Upper lobe of left lung (tissue), 6 donors: Measurements from ENCODE around the gene PPP3CA. TPM values are rescaled to one million over a fixed set of nuclear protein-coding genes. Genes with fewer than 3 reads are reported as not detected.

Source experiments
- ATAC-seq, 2 donors: fragments of 200-7000 bp; cut with Tn5 transposase; one replicate each; pipeline ENCODE4 v1.9.1; 2022; ENCODE audit warnings: mild to moderate bottlenecking in 2 of 2, moderate library complexity in 2 of 2; ENCODE audit not compliant: low FRiP score in 2 of 2
- DNase-seq, 2 donors: peaks; one replicate each; pipeline ENCODE4 v3.0.0-alpha.2; 2019 to 2020
- H3K27ac ChIP-seq, 4 donors: fragments of 200-600 bp; sonication (generic); one replicate each; pipeline ENCODE4 v1.5.1; 2016 to 2019
- H3K27me3 ChIP-seq, 4 donors: fragments of 200-600 bp; sonication (generic); one replicate each; pipeline ENCODE4 v1.5.1; 2017 to 2019
- H3K36me3 ChIP-seq, 4 donors: fragments of 200-600 bp; sonication (generic); one replicate each; pipeline ENCODE4 v1.5.1; 2016 to 2019
- H3K4me1 ChIP-seq, 4 donors: fragments of 200-600 bp; sonication (generic); one replicate each; pipeline ENCODE4 v1.5.1; 2018 to 2019
- H3K4me3 ChIP-seq, 4 donors: fragments of 200-600 bp; sonication (generic); one replicate each; pipeline ENCODE4 v1.5.1; 2017 to 2019; ENCODE audit warnings: mild to moderate bottlenecking in 2 of 4, moderate library complexity in 1 of 4
- H3K9me3 ChIP-seq, 4 donors: fragments of 200-600 bp; sonication (generic); one replicate each; pipeline ENCODE4 v1.5.1; 2018 to 2019
- CTCF ChIP-seq, 6 experiments: fragments of 450-650 bp in 4 of 6; fragments of 200-600 bp in 2 of 6; sonication (generic) in 2 of 6; IDR thresholded peaks; one replicate each; pipeline ENCODE4 v1.5.1; 2016 to 2019; ENCODE audit warnings: antibody characterized with exemption in 6 of 6
- EP300 ChIP-seq, 4 donors: sonication (generic); formaldehyde crosslinking; IDR thresholded peaks; one replicate each; pipeline ENCODE4 v1.5.1; 2017; ENCODE audit warnings: antibody characterized with exemption in 4 of 4, control low read depth in 2 of 4
- POLR2A ChIP-seq, 4 donors: fragments of 450-650 bp; IDR thresholded peaks; one replicate each; pipeline ENCODE4 v1.5.1; 2016 to 2017; ENCODE audit warnings: antibody characterized with exemption in 4 of 4, mild to moderate bottlenecking in 2 of 4
- POLR2AphosphoS5 ChIP-seq, 2 donors: sonication (generic); formaldehyde crosslinking; IDR thresholded peaks; one replicate each; pipeline ENCODE4 v1.5.1; 2017; ENCODE audit warnings: antibody characterized with exemption in 2 of 2
- WGBS, 2 donors: methylation state at CpG; one replicate each; pipeline ENCODE4 v1.1.5; 2017 to 2018; 5-methylcytosine and 5-hydroxymethylcytosine counted together
- total RNA-seq, 6 donors: library from RNA; depleted of rRNA in 4 of 6; stranded (reverse); fragments of >200 nt in 4 of 6; gene quantifications; one replicate each; pipeline versions ENCODE4 v1.1.0 to v1.2.1, GENCODE V29; 2016 to 2021
- donor health status: DM: no; HTN: no; CAD: no; lungs with moderate emphysema.
- donor health status: DM: no; HTN: yes; CAD: no; lungs with severe emphysema.

The PPP3CA gene
- total RNA-seq, 6 donors from 2014 or later: 28.3 to 62.0 (median 50.0) TPM

- 74 to 98% methylated on average over 2 of the region's 2 CpGs for WGBS, 2 donors
- TF ChIP-seq EP300 (IDR thresholded peaks at IDR 0.05) (no peak), CTCF (IDR thresholded peaks at IDR 0.05) (no peak)
- ATAC-seq (no peak), DNase-seq (no peak)
- Histone ChIP-seq H3K4me1 (peaks cover 0 to 4% (median 3%) of the 10 kb centered on the region in 4 donors), H3K27me3 (no peaks in the 10 kb centered on the region), H3K9me3 (no peaks in the 10 kb centered on the region), H3K36me3 (peaks cover 0 to 15% (median 0%) of the 10 kb centered on the region in 4 donors), H3K4me3 (no peak overlapping the region), H3K27ac (no peak overlapping the region)
Measured at GRCh38 chr4:101040776-101041175, 306.6 kb downstream of the PPP3CA start.

- ATAC-seq (no peak), DNase-seq (no peak)
- WGBS, 2 donors: 78 to 89% methylated on average over 5 of the region's 5 CpGs
- no peak for TF ChIP-seq POLR2AphosphoS5 (IDR thresholded peaks at IDR 0.05)
- no peak for TF ChIP-seq POLR2A (IDR thresholded peaks at IDR 0.05)
- TF ChIP-seq EP300 (IDR thresholded peaks at IDR 0.05): no peak
- TF ChIP-seq CTCF (IDR thresholded peaks at IDR 0.05): no peak
- H3K27me3 ChIP-seq: no peaks in the 10 kb centered on the region
- H3K4me1 ChIP-seq: peaks cover 0 to 4% (median 3%) of the 10 kb centered on the region in 4 donors
- H3K4me3 ChIP-seq: no peak overlapping the region
- H3K27ac ChIP-seq: no peak overlapping the region
- H3K9me3 ChIP-seq: no peaks in the 10 kb centered on the region
- peaks cover 0 to 8% (median 0%) of the 10 kb centered on the region in 4 donors for H3K36me3 ChIP-seq
Measured at GRCh38 chr4:101039367-101039766, 308.0 kb downstream of the PPP3CA start.

GRCh38 chr4:101037938-101038413 is 309.4 kb downstream of the PPP3CA start:
- no peak for DNase-seq
- Histone ChIP-seq H3K27ac (no peak overlapping the region), H3K27me3 (no peaks in the 10 kb centered on the region), H3K4me3 (no peak overlapping the region), H3K9me3 (no peaks in the 10 kb centered on the region), H3K4me1 (peaks cover 0 to 4% (median 3%) of the 10 kb centered on the region in 4 donors), H3K36me3 (peaks cover 0 to 8% (median 0%) of the 10 kb centered on the region in 4 donors)
- ATAC-seq: no peak
- WGBS, 2 donors: 33 to 37% methylated on average over 1 of the region's 1 CpG
- TF ChIP-seq POLR2AphosphoS5 (IDR thresholded peaks at IDR 0.05) (no peak), EP300 (IDR thresholded peaks at IDR 0.05) (no peak), CTCF (IDR thresholded peaks at IDR 0.05) (no peak), POLR2A (IDR thresholded peaks at IDR 0.05) (no peak)

GRCh38 chr4:101037249-101037648 is 310.1 kb downstream of the PPP3CA start:
- no peak for ATAC-seq
- WGBS, 2 donors: 84 to 92% methylated on average over 3 of the region's 3 CpGs
- peaks cover 0 to 4% (median 3%) of the 10 kb centered on the region in 4 donors for H3K4me1 ChIP-seq

More at GRCh38 chr4:101037249-101037648, 310.1 kb downstream of the PPP3CA start:
- no peak for DNase-seq
- Histone ChIP-seq H3K4me3 (no peak overlapping the region), H3K36me3 (peaks cover 0 to 8% (median 0%) of the 10 kb centered on the region in 4 donors), H3K27me3 (no peaks in the 10 kb centered on the region), H3K9me3 (no peaks in the 10 kb centered on the region), H3K27ac (no peak overlapping the region)
- TF ChIP-seq EP300 (IDR thresholded peaks at IDR 0.05): no peak
- TF ChIP-seq POLR2AphosphoS5 (IDR thresholded peaks at IDR 0.05): no peak
- TF ChIP-seq POLR2A (IDR thresholded peaks at IDR 0.05): no peak
- no peak for TF ChIP-seq CTCF (IDR thresholded peaks at IDR 0.05)
